DMS 273 (cell line): ENCODE data around the gene ZNG1C.
"Not testable (repeated sequence)": the region's sequence is repeated elsewhere in the genome, so short reads cannot be mapped to it uniquely, and the experiment has no call there.

Experiments
- DNase-seq: peaks from one replicate; lab custom pipeline; 2025; ENCODE audit not compliant: unreplicated experiment; lab: John Stamatoyannopoulos, UW

Gene ZNG1C

DNA sequence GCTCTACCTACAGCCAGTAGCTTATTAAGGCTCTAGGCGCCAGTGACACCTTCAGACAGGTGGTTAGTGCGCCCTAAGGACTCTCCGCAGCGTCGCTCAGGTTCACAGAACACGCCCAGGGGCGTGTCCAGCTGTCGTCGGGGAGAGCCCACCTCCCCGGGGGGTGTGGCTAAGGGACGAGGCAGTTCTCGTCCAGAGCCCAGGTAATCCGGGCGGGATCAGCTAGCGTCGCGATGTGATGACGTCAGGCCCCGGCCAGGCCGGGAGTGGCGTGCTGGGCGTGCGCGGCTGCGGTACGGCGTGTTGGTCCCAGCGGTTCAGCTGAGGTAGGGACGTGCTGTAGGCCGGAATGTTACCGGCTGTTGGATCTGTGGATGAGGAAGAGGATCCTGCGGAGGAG is at the start of gene ZNG1C:
Gene ZNG1C, plus strand, starts transcription at position 301 of the 400 bp plus-strand sequence. Its CDS starts 49 bp downstream, at position 350.
- not testable (repeated sequence) for DNase-seq

DNA sequence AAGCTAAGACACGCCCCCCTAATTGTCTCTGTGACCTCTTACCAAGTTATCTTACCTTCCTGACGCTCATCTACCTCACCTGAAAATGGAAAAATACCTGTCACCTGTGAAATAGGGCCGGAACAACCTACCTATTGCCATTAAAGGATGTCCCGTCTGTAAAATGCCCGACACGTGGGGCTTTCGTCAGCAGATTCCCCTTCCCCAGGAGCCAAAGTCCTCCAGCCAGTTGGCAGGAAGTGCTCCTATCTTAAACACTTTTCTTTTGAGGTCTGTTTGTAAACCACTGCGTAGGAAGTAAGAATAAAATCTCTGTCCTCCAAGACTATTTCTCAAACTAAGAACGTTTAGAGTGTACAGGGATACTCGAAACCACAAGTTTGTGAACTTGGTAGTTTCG is 654 bp downstream of the ZNG1C start:
- DNase-seq: not testable (repeated sequence)

DNA sequence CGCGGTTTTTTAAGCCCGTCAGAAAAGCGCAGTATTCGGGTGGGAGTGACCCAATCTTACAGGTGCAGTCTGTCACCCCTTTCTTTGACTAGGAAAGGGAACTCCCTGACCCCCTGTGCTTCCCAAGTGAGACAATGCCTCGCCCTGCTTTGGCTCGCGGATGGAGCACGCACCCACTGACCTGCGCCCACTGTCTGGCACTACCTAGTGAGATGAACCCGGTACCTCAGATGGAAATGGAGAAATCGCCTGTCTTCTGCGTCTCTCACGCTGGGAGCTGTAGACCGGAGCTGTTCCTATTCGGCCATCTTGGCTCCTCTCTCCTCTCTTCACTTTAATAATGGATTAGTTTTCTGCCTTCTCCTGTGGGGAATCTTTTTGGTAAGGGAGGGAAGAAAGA is 39.3 kb downstream of the ZNG1C start:
- DNase-seq: not testable (repeated sequence)

DNA sequence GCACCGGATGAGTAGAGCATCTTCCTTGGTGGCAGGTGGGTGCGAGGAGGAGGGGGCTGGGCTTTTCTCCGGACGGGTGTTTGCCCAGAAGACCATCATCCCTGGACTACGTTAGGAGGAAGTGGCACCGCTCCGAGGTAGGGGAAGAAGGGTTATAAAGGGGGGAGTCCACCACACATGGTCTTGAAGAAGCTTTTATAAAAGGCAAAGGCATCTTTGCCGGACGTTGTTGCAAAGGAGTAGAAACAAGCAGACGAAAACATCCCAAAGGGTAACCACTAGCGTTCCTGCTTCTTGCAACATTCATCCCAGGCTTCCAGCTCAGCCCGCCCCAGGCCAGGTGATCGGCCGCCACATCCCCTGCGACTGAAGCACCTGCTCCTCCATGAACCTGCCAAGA is 60.8 kb downstream of the ZNG1C start, which contains the start of gene FOXD4L3:
Gene FOXD4L3, plus strand, starts transcription at position 301 of the 400 bp plus-strand sequence. Its CDS starts 85 bp downstream, at position 386.
- DNase-seq: not testable (repeated sequence)

DNA sequence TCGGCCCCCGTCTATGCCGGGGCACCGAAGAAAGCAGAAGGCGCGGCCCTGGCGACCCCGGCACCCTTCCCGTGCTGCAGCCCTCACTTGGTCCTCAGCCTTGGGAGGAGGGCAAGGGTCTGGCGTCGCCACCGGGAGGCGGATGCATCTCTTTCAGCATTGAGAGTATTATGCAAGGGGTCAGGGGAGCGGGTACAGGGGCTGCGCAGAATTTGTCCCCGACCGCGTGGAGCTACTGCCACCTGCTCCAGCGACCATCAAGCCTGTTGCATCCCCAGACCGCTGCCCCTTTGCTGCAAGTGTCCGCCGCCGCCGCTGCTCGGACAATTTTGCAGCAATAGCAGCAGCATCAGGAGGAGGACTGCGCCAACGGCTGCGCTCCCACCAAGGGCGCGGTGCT is 62.0 kb downstream of the ZNG1C start:
- not testable (repeated sequence) for DNase-seq

DNA sequence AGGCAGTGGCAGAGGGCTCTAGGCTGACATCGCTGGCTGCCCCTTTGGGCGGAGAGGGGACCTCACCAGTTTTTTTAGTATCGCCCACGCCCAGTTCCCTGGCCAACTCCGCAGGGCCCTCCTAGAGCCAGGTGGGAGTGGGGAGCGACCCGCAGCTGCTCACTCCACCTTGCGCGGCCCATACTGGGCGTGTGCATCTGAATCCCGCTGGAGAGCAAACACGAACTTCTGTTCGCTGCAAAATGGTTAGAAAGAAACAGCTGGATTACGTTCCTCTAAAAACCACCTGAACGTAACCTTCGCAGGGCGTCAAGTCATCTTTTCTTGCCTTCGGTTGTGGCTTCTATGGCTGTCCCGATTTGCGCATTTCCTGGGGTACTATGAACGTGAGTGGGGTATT is 62.4 kb downstream of the ZNG1C start:
- not testable (repeated sequence) for DNase-seq

DNA sequence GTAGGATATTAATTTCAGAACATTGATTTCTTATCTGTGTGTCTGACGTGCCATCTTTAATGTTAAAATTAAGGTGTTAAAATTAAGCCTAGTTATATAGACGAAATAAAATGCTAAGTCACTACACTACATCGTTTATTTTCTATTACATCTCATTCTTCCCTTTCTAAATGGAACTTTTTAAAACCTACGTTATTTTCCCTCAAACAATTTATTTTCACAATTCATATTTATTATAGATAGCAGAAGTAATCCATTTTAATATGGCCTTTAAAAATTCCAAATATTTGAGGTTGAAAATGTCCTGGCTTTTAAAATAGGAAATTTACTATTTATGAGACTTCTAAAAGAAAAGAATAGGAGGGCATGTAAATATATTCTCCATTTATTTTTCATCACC is 63.0 kb downstream of the ZNG1C start:
- DNase-seq: not testable (repeated sequence)

DNA sequence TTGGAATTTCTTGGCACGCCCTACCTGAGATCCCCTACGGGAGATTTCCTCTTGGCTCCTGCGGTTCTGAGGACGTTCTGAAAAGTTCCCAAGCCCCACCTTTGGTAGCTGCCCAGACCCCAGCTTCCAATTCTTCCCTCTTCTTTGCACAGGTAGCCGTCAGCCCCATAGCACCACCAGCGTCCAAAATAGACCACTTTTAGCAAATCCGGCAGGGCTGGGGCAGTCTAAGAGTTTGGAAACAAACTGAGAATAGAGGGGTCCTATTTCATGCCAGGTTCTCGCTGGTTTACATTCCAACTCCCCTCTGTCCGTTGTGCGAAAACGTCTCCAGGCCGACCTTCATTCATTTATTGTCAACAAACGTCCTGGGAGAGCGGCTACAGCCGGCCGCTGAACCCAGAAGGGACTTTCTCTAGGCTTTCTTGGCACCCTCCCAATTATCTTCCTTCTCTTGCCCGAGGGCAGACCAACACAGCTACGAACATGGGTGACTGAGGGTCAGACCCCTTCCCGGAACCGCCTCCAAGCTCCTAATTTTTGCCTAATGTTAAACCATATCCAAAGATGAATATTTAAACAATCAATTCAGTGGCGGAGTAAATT is 64.0 kb downstream of the ZNG1C start:
- not testable (repeated sequence) for DNase-seq

DNA sequence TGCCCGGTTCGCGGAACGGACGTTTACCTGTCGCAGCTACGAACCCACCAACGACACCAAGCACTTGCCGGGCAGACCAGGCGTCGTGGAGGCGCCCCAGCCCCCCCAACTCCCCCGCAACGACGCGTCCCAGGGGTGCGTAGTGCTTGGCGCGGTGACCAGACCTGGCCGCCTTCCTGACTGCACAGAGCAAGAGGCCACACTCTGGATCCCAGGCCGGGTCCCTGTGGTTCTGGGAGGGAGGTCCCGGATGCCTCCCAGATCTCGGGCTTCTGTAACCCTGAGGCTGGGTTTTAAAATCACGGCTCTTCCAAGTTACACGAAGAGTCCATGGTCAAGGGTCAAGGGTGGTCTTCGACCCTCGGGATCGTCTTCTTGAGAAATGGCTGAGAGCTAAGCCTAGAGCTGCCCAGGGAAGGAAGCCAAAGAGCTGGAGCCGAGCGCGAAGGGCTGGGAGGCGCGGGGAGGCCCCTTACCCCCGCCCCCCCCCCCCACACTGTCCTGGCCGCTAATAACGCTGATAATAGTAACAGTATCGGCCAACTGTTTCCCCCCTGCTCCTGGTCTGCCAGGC is 64.7 kb downstream of the ZNG1C start:
- DNase-seq: not testable (repeated sequence)

DNA sequence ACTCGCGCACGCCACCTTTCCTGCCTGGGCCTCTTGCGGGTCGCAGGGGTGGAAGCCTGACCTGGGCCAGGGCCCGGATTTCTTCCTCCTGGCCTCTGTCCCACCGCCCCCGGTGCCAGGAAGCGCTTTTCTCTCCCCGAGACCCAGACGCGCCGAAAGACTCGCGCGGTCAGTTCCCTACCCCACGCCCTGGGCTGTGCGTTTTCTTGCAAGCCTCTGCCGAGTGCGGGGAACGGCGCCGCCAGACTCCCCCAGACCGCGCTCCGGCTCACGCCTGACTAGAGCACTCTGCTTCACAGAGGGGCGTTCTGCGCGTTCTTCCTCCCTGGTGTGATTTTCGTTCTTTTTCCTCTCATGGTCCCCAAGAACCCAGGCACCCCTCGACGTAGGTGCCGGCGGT is 65.3 kb downstream of the ZNG1C start:
- not testable (repeated sequence) for DNase-seq

DNA sequence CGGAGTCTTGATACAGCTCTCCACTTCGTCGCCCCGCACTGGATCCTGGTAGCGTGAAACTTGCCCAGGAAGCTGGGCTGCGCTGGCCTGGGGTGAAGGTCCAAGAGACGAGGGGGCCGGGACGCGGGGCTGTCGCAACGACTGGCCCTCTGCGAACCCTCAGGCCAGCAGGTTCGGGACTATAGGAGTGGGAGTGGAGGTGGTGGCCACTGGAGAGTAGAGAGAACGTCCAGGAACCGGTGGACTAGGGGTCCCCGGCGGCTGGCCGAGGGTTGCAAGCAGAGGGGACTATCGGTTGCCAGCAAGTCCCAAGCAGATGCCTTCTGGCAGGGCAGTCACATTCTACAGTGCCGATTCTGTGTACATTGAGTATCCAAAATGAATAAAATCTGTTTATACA is 65.9 kb downstream of the ZNG1C start:
- DNase-seq: not testable (repeated sequence)

DNA sequence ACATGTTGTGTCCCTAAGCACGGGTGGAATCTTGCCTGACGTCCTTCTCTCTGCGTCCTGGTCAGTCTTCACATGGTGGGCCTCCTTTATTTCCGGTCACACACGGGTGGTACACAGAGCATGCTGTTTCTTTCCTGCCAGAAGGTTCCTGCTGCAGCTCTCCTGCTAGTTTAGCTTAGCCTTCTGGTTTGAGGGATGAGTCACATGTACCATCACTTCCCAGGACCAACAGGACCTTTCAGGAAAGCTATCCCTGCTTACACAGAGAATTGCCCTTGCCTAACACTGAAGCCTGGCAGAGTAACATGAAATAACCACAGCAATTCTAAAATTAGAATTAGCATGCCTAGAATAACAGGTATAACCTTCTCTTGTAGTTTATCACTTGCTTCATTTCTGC is 69.4 kb downstream of the ZNG1C start:
- not testable (repeated sequence) for DNase-seq

DNA sequence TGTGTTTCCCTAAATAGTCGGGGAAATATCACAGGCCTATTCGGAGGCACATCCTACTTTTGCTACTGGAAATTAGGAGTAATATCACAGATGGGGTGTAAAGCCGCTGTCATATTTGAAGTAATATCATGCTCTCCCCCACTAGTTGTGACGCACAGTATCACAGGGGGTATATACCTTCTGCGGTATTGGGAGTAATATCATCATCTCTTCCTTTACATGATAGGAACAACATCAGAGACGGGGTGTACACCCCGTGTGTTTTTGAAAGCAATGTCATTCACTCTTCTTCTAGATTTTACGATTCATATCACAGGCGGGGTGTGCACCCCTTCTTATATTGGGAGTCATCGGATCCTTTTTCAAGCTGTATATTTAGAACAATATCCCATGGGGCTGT is 76.4 kb downstream of the ZNG1C start:
- DNase-seq: not testable (repeated sequence)

DNA sequence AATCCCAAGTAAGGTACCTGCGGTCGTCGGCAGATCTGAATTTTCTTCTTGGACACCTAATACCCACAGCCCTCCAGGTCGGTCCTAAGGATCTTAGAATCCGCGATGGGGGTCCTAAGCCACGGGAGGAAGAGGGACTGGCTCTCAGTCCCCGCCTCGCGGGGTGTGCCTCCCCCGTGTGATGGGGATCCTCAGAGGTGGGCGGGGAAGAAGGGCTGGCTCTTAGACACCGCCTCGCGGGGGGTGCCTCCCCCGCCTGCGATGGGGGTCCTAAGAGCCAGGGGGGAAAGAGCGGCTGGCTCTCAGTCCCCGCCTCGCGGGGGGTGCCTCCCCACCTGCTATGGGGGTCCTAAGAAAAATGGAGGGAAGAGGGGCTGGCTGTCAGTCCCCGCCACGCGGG is 82.0 kb downstream of the ZNG1C start:
- DNase-seq: not testable (repeated sequence)

DNA sequence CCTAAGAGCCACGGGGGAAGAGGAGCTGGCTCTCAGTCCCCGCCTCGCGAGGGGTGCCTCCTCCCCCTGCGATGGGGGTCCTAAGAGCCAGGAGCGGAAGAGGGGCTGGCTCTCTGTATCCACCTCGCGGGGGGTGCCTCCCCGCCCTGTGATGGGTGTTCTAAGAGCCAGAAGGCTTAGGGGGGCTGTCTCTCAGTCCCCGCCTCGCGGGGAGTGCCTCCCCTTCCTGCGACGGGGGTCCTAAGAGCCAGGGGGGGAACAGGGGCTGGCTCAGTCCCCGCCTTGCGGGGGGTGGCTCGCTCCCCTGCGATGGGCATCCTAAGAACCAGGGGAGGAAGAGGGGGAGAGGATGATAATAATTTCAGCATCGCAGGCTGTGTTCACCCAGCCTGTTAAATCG is 82.7 kb downstream of the ZNG1C start:
- DNase-seq: not testable (repeated sequence)

DNA sequence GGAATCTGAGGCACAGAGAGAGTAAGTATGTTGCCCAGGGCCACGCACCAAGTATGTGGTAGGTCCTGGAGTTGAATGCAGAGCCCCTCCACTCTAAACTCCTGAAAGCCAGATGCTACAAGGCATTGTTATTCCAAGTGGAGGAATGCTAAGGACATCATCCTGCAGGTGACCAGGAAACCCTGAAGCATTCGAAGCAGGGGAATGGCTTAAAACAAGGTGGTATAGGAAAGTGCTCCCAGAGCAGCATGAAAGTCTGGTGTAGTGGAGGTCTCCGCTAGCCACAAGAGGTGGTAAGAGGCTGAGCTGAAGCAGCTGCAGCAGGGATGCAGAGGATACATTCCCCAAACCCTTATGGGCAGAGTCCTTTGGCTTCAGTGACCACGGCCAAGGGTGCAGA is 87.3 kb downstream of the ZNG1C start:
- DNase-seq: not testable (repeated sequence)

DNA sequence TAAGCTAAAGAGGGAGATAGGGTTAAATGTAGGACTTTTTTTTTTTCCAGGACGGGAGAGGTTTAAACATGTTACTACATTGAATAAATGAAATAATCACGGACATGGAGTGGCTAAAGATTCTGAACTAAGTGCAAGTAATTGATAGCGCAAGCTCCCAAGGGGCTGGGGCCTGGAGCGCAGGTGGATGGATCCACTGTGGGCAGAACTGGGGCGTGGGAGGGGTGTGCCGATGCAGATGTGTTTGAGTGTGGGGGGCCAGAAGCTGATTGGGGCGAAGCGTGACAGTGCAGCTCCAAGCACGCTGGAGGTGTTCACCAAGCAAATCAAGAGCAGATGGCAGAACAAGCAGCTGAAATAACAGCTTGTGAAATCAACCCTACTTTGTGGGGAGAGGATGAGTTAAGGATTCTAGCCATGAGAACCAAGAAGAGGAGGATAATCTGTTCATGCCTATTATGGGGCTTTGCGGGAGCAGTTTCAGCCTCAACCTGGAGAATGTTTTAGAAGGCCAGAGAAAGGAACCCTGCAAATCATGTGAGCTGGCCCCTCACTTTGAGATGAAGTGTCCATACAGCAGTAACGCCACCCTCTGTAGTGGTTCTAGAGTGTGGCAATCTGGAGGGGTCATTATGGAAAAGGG is 88.9 kb downstream of the ZNG1C start:
- not testable (repeated sequence) for DNase-seq

DNA sequence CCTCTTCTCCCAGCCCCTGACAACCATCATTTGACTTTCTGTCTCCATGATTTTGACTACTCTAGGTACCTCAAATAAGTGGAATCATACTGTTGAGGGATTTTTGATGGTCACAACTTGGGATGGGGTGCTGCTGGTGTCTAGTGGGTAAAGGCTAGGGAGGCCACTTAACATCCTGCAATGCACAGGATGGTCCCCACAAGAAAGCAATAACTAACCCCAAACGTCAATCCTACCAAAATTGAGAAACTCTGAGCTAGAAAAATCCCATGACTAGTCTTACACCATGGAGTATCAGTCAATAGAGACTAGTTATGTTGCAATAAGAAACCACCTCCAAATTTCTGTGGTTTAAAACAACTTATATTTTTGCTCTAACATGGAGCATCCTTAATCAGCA is 90.3 kb downstream of the ZNG1C start:
- not testable (repeated sequence) for DNase-seq

DNA sequence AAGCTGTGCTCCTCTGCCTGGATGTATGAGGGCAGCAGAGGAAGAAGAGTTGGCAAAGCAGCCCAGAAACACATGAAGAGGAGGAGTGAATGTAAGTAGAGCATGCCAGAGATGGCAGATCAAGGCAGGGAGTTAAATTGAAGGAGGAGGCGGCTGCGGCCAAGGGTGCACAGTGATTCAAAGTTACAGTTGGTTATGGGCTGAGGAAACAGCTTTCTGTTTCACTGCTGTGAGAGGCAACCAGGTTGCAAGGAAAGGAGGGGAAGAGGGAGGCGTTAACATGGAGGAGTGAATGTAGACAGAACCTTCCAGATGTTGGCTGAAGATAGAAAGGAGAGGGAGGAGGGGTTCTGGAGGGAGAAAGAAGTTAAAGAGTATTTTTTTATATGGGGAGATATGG is 94.2 kb downstream of the ZNG1C start:
- DNase-seq: not testable (repeated sequence)

DNA sequence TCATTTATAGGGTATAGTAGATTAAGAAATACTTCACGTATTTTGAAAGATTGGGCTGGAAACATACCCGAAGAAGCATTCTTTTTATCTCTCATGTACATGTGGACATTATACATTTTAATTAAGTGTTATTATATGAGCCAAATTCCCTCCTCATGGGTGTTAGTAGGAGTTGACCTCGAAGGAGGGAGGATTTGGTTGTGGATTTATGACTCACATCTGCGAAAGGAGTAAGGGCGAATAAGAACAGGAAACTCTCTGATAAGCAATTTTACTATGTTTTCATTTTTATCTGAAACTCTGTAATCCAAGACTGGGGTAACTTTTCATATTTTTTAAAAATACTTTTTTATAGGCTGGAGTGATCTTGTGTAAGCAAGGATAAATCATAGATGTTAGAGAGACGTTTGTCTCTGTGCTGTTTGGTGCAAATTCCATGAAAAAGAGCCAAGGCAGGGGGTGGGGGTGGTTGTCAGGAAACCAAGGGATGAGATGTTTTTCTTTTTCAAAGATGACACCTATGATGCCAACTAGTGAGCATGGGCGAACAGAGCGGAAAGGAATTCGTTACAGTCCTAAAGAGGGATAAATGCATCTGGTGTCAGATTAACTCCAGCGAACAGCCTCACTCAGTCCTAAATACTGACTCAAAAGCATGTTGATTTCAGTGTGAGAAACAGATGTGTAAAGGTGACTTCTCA is 95.0 kb downstream of the ZNG1C start:
- not testable (repeated sequence) for DNase-seq

DNA sequence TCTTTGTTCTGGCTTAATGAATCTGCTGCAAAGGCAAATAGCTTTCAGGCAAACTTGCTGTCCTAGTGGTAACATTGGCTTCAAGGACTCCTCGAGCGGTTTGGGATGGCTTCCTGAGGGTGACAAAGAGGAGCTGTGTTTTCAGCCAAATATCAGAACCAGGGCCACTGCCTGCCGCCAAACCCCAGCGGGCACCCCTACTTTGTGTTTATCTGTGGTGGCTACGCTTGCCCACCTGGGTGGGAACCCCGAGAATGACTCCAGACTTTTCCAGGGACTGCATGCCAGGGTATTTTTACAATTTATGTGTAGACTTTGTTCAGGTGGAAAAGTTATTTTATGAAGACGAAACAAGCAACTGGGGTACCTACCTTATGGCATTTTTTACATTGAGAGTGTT is 96.2 kb downstream of the ZNG1C start:
- not testable (repeated sequence) for DNase-seq
